HCT116 (cell line): ENCODE results near the gene CLSTN3. TPM values are rescaled to one million over a fixed set of nuclear protein-coding genes. Genes with fewer than 3 reads are reported as not detected.

Experiments used
- ATAC-seq: fragments of 200-7000 bp; cut with Tn5 transposase; 2 replicates; pipeline ENCODE4 v1.9.1; 2020; ENCODE audit warnings: mild to moderate bottlenecking, moderate library complexity
- BruUV-seq: library from RNA; stranded (reverse); fragments of 400-500 nt; replicated peaks from 2 replicates; lab custom pipeline; 2021; lab: Mats Ljungman, UMichigan
- CTCF ChIA-PET: fragments of 300-600 bp; sonication (Branson Sonifier 250); formaldehyde crosslinking; loops from one replicate; lab custom pipeline; 2021; ENCODE audit warnings: antibody characterized with exemption; lab: Charles Lee
- POLR2A ChIA-PET: fragments of 300-600, 350-600 bp; sonication (Branson Sonifier 250); formaldehyde crosslinking; loops from one replicate; lab custom pipeline; 2021; ENCODE audit warnings: antibody characterized with exemption; lab: Charles Lee
- RAD21 ChIA-PET, 2 experiments: fragments of 300-600 bp; sonication (Branson Sonifier 250); formaldehyde crosslinking; loops; one replicate each; lab custom pipeline; 2023; ENCODE audit warnings: low total read pairs in 2 of 2; ENCODE audit not compliant: uncharacterized antibody in 2 of 2, unreplicated experiment in 2 of 2, low non-redundant PET in 1 of 2; lab: Charles Lee
- DNase-seq: peaks from one replicate; pipeline ENCODE4 v3.0.0-alpha.2; 2010; ENCODE audit warnings: low read depth, low spot score
- H2AFZ ChIP-seq: fragments of 200-600 bp; shearing (Covaris generic), sonication (generic); 2 replicates; pipeline ENCODE4 v1.6.1; 2017; ENCODE audit warnings: low read depth, mixed run types, mixed read lengths, antibody characterized with exemption, low read length; ENCODE audit not compliant: poor library complexity, severe bottlenecking
- H3K27ac ChIP-seq: 2 replicates; pipeline ENCODE4 v1.5.1; 2012; ENCODE audit warnings: low read depth, low read length
- H3K27me3 ChIP-seq: fragments of 200-600 bp; sonication (generic); 2 replicates; pipeline ENCODE4 v1.6.1; 2016; ENCODE audit warnings: mixed run types, low read length, mixed read lengths; ENCODE audit not compliant: insufficient read depth
- H3K36me3 ChIP-seq, 2 experiments: fragments of 200-500 bp in 1 of 2; fragments of 200-600 bp in 1 of 2; sonication (Bioruptor generic) in 1 of 2; sonication (generic) in 1 of 2; 2 replicates each; pipeline versions ENCODE4 v1.5.1 to v1.6.1; 2014 to 2016; ENCODE audit warnings: low read length in 2 of 2, inconsistent platforms in 1 of 2, mixed read lengths in 1 of 2, mixed run types in 1 of 2; ENCODE audit not compliant: insufficient read depth in 2 of 2, control insufficient read depth in 1 of 2
- H3K4me1 ChIP-seq, 2 experiments: fragments of 200-600 bp in 1 of 2; sonication (generic) in 1 of 2; 2 replicates each; pipeline versions ENCODE4 v1.5.1 to v1.6.1; 2012 to 2017; ENCODE audit warnings: low read length in 2 of 2, inconsistent platforms in 1 of 2, mild to moderate bottlenecking in 1 of 2, mixed read lengths in 1 of 2, mixed run types in 1 of 2, moderate library complexity in 1 of 2; ENCODE audit not compliant: insufficient read depth in 2 of 2, control insufficient read depth in 1 of 2
- H3K4me2 ChIP-seq: fragments of 200-600 bp; sonication (generic); 2 replicates; pipeline ENCODE4 v1.6.1; 2017; ENCODE audit warnings: mixed run types, low read length, mixed read lengths
- H3K4me3 ChIP-seq, 2 experiments: fragments of 200-600 bp in 1 of 2; sonication (generic) in 1 of 2; replicated peaks in 1 of 2; 2 replicates each; pipeline ENCODE4 v1.5.1; 2011 to 2016; ENCODE audit warnings: low read length in 2 of 2, control low read depth in 1 of 2, low read depth in 1 of 2, mild to moderate bottlenecking in 1 of 2, mixed read lengths in 1 of 2, mixed run types in 1 of 2
- H3K79me2 ChIP-seq: fragments of 200-600 bp; sonication (generic); 2 replicates; pipeline ENCODE4 v1.6.1; 2017; ENCODE audit warnings: mild to moderate bottlenecking, mixed run types, low read length, moderate library complexity, mixed read lengths; ENCODE audit not compliant: insufficient read depth
- H3K9ac ChIP-seq: fragments of 200-600 bp; sonication (generic); 2 replicates; pipeline ENCODE4 v1.6.1; 2016; ENCODE audit warnings: low read length, mixed read lengths
- H3K9me2 ChIP-seq: fragments of 200-600 bp; sonication (generic), shearing (Covaris generic); 2 replicates; pipeline ENCODE4 v1.6.1; 2017; ENCODE audit warnings: mixed run types, mild to moderate bottlenecking, moderate library complexity; ENCODE audit not compliant: insufficient read depth
- H3K9me3 ChIP-seq, 2 experiments: fragments of 200-500 bp in 1 of 2; fragments of 200-600 bp in 1 of 2; sonication (Bioruptor generic) in 1 of 2; sonication (generic) in 1 of 2; 2 replicates each; pipeline ENCODE4 v1.6.1; 2014 to 2017; ENCODE audit warnings: low read length in 2 of 2, mixed read lengths in 2 of 2, inconsistent platforms in 1 of 2, low read depth in 1 of 2, mild to moderate bottlenecking in 1 of 2, mixed run types in 1 of 2, moderate library complexity in 1 of 2; ENCODE audit not compliant: control insufficient read depth in 1 of 2, insufficient read depth in 1 of 2
- H4K20me1 ChIP-seq: fragments of 200-600 bp; sonication (generic), shearing (Covaris generic); 2 replicates; pipeline ENCODE4 v1.6.1; 2017; ENCODE audit warnings: mixed run types, mild to moderate bottlenecking, moderate library complexity; ENCODE audit not compliant: insufficient read depth
- RAD21 ChIP-seq: IDR thresholded peaks from 2 replicates; pipeline ENCODE4 v1.6.1; 2012; ENCODE audit warnings: low read depth, mild to moderate bottlenecking
- ZNF274 ChIP-seq: fragments of 200-500 bp; sonication (Bioruptor generic); IDR thresholded peaks from 2 replicates; pipeline ENCODE4 v1.6.1; 2014; ENCODE audit warnings: mild to moderate bottlenecking, low read depth, low read length, inconsistent platforms
- intact Hi-C: fragments of 100-400 bp; cut with micrococcal nuclease; formaldehyde crosslinking; loops from 2 replicates; pipeline ENCODE4 v1.10.0; 2022
- total RNA-seq: library from RNA; stranded (reverse); gene quantifications from one replicate; pipeline ENCODE4 v1.2.1, GENCODE V29; 2021; ENCODE audit not compliant: unreplicated experiment
- TF ChIP-seq, protein P1 (sequence below): IDR thresholded peaks from 2 replicates; pipeline ENCODE4 v1.6.1; 2012
- TF ChIP-seq, protein P2 (sequence below), 3 experiments: fragments of 200-600 bp in 1 of 3; sonication (generic) in 1 of 3; IDR thresholded peaks in 2 of 3; conservative IDR thresholded peaks in 1 of 3; 2 replicates each; pipeline ENCODE4 v1.5.1; 2012 to 2017; ENCODE audit warnings: low read depth in 2 of 3, low read length in 2 of 3, antibody characterized with exemption in 1 of 3, borderline replicate concordance in 1 of 3, control low read depth in 1 of 3, mild to moderate bottlenecking in 1 of 3, mixed read lengths in 1 of 3, mixed run types in 1 of 3, moderate library complexity in 1 of 3; ENCODE audit not compliant: insufficient read depth in 1 of 3

The CLSTN3 gene
- total RNA-seq, 1 experiment from 2014 or later: 23.0 TPM

DNA sequence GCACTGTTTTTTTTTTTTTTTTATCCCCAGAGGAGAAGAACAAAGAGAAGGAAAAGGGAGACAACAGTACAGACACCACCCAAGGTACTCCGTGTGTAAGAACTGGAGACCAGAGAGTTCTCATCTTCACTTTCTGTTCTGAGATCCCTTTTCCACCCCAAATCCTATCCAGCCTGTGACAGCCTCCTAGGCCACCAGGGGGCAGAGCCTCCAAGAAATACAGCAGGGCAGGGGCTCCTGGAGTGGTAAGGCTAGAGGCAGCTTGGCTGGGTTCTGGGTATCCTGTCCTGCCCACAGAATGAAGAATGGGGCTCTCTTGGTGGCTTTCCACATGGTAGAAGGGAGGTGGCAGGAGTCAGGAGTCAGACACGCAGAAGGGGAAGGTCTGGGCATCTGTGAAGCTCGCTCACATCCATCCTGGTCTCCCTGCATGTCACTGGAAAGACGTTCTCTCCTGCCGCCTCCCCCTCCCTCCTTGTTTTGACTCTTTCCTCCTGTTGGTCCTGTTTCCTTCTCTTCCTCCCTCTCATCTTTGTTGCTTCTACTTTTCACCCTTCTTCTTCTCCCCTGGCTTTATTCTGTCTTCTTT lies 12.0 kb downstream of the CLSTN3 start:
- H4K20me1 ChIP-seq: no peaks in the 10 kb centered on the region
- ChIA-PET POLR2A (no interaction called here), CTCF (interaction anchor here (0.6 to 1.0 kb wide), 2 partner anchors 44 to 47 kb away, joined by 3 to 4 read pairs; partner anchors contain the start of gene PEX5), RAD21 (no interaction called here)
- H3K9me2 ChIP-seq: no peaks in the 10 kb centered on the region
- H3K9me3 ChIP-seq: no peaks in the 10 kb centered on the region
- no peaks in the 10 kb centered on the region for H3K4me1 ChIP-seq
- H3K36me3 ChIP-seq: peaks cover 0 to 19% of the 10 kb centered on the region in 2 experiments; a peak in 3 of 4 replicates
- H3K4me2 ChIP-seq: no peak overlapping the region
- no peaks in the 10 kb centered on the region for H3K79me2 ChIP-seq
- ATAC-seq (peak; percentile 93), DNase-seq (no peak)
- H3K27me3 ChIP-seq: no peaks in the 10 kb centered on the region
- H3K27ac ChIP-seq: no peak overlapping the region
- TF ChIP-seq RAD21: peak; percentile 59
- TF ChIP-seq ZNF274: no peak
- TF ChIP-seq, protein P1, sequence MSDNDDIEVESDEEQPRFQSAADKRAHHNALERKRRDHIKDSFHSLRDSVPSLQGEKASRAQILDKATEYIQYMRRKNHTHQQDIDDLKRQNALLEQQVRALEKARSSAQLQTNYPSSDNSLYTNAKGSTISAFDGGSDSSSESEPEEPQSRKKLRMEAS: no peak
- TF ChIP-seq, protein P2, sequence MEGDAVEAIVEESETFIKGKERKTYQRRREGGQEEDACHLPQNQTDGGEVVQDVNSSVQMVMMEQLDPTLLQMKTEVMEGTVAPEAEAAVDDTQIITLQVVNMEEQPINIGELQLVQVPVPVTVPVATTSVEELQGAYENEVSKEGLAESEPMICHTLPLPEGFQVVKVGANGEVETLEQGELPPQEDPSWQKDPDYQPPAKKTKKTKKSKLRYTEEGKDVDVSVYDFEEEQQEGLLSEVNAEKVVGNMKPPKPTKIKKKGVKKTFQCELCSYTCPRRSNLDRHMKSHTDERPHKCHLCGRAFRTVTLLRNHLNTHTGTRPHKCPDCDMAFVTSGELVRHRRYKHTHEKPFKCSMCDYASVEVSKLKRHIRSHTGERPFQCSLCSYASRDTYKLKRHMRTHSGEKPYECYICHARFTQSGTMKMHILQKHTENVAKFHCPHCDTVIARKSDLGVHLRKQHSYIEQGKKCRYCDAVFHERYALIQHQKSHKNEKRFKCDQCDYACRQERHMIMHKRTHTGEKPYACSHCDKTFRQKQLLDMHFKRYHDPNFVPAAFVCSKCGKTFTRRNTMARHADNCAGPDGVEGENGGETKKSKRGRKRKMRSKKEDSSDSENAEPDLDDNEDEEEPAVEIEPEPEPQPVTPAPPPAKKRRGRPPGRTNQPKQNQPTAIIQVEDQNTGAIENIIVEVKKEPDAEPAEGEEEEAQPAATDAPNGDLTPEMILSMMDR (IDR thresholded peaks at IDR 0.05 in 2 of 3, conservative IDR thresholded peaks at IDR 0.05 in 1 of 3; ENCODE audit: borderline replicate concordance in 1 of 3, insufficient read depth in 1 of 3, low read depth in 2 of 3, low read length in 2 of 3): peak; percentile 68 to 91 (median 86); a peak in 5 of 6 replicates
- H3K4me3 ChIP-seq: no peak overlapping the region
- H2AFZ ChIP-seq: no peak overlapping the region
- intact Hi-C loops: loop anchor here (1.0 to 2.0 kb wide), 3 partner anchors 46 to 497 kb away; no protein-coding TSS in a partner anchor
- BruUV-seq: no TSS peak
- no peak overlapping the region for H3K9ac ChIP-seq
